OCI-LY1 (cell line): Measurements from ENCODE around the gene GPR107.

Source experiments
- EZH2 ChIP-seq: fragments of 200-600 bp; sonication (generic), shearing (Covaris generic); IDR thresholded peaks from 2 replicates; pipeline ENCODE4 v1.8.0; 2017; ENCODE audit warnings: borderline replicate concordance, mixed run types, mild to moderate bottlenecking, antibody characterized with exemption, low read length, moderate library complexity, mixed read lengths
- TF ChIP-seq, protein P1 (sequence below): fragments of 200-600 bp; sonication (generic), shearing (Covaris generic); IDR thresholded peaks from 2 replicates; pipeline ENCODE4 v1.5.1; 2017; ENCODE audit warnings: mild to moderate bottlenecking, antibody characterized with exemption, low read length, moderate library complexity, mixed read lengths

DNA sequence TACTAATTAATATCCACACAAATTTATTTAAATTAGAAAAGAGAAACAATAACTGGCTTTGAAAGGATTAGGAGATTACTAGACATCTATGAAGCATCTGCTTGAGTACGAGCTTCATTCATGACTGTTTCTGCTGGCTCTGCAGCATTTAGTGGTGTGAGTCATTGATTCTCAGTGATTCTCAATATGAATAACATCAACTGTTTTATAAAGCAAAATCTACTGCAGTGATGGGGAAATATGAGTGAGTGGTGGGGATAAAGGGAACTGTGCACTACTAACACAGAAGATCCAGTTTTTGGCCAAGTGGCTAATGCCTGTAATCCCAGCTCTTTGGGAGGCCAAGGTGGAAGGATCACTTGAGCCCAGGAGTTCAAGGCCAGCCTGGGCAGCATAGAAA, 19.1 kb upstream of the GPR107 start:
- TF ChIP-seq, protein P1, sequence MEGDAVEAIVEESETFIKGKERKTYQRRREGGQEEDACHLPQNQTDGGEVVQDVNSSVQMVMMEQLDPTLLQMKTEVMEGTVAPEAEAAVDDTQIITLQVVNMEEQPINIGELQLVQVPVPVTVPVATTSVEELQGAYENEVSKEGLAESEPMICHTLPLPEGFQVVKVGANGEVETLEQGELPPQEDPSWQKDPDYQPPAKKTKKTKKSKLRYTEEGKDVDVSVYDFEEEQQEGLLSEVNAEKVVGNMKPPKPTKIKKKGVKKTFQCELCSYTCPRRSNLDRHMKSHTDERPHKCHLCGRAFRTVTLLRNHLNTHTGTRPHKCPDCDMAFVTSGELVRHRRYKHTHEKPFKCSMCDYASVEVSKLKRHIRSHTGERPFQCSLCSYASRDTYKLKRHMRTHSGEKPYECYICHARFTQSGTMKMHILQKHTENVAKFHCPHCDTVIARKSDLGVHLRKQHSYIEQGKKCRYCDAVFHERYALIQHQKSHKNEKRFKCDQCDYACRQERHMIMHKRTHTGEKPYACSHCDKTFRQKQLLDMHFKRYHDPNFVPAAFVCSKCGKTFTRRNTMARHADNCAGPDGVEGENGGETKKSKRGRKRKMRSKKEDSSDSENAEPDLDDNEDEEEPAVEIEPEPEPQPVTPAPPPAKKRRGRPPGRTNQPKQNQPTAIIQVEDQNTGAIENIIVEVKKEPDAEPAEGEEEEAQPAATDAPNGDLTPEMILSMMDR, result no peak
- no peak for TF ChIP-seq EZH2
